Mesothelial cell of epicardium (in vitro differentiated cells): ENCODE results near the gene CDH4. TPM values are rescaled to one million over a fixed set of nuclear protein-coding genes. Genes with fewer than 3 reads are reported as not detected.

Source experiments
- DNase-seq, 2 experiments: peaks; one replicate each; pipeline ENCODE4 v3.0.0; 2021; ENCODE audit warnings: low spot score in 2 of 2; ENCODE audit not compliant: unreplicated experiment in 2 of 2
- H3K27ac Mint-ChIP-seq: 2 replicates; pipeline ENCODE4 v1.8.0; 2021; ENCODE audit warnings: mixed read lengths
- H3K27me3 Mint-ChIP-seq: 2 replicates; pipeline ENCODE4 v1.8.0; 2021; ENCODE audit warnings: low read depth, mixed read lengths
- H3K36me3 Mint-ChIP-seq: 2 replicates; pipeline ENCODE4 v1.8.0; 2021; ENCODE audit warnings: mixed read lengths
- H3K4me1 Mint-ChIP-seq: 2 replicates; pipeline ENCODE4 v1.8.0; 2021; ENCODE audit warnings: mixed read lengths
- H3K4me3 Mint-ChIP-seq: 2 replicates; pipeline ENCODE4 v1.8.0; 2021; ENCODE audit warnings: mild to moderate bottlenecking, moderate library complexity, mixed read lengths
- H3K9me3 Mint-ChIP-seq: 2 replicates; pipeline ENCODE4 v1.8.0; 2021; ENCODE audit warnings: mixed read lengths
- CTCF ChIP-seq: fragments of 200-600 bp; sonication (generic); IDR thresholded peaks from one replicate; pipeline ENCODE4 v1.5.0; 2021; ENCODE audit warnings: antibody characterized with exemption; ENCODE audit not compliant: unreplicated experiment
- total RNA-seq: library from RNA; stranded (reverse); gene quantifications from 3 replicates; pipeline ENCODE4 v1.2.1, GENCODE V29; 2021

The CDH4 gene
- total RNA-seq, 1 donor from 2014 or later, result 1.1 TPM

- Mint-ChIP-seq H3K36me3 (no peaks in the 10 kb centered on the region), H3K4me1 (no peaks in the 10 kb centered on the region), H3K27ac (no peak overlapping the region), H3K4me3 (no peak overlapping the region), H3K9me3 (peaks cover 7% of the 10 kb centered on the region), H3K27me3 (peaks cover 4% of the 10 kb centered on the region)
- no peak for DNase-seq
- TF ChIP-seq CTCF, result no peak
Measured at GRCh38 chr20:61407561-61407960, 155.5 kb downstream of the CDH4 start.

GRCh38 chr20:61408951-61409740 lies 157.1 kb downstream of the CDH4 start:
- Mint-ChIP-seq H3K36me3 (no peaks in the 10 kb centered on the region), H3K9me3 (peaks cover 12% of the 10 kb centered on the region), H3K4me3 (no peak overlapping the region), H3K27ac (no peak overlapping the region), H3K27me3 (peaks cover 4% of the 10 kb centered on the region), H3K4me1 (no peaks in the 10 kb centered on the region)
- DNase-seq, result no peak
- TF ChIP-seq CTCF, result no peak

GRCh38 chr20:61411743-61412142 lies 159.7 kb downstream of the CDH4 start:
- Mint-ChIP-seq H3K36me3 (no peaks in the 10 kb centered on the region), H3K27me3 (peaks cover 4% of the 10 kb centered on the region), H3K4me3 (no peak overlapping the region), H3K27ac (no peak overlapping the region), H3K9me3 (peaks cover 12% of the 10 kb centered on the region), H3K4me1 (no peaks in the 10 kb centered on the region)
- DNase-seq, result no peak
- TF ChIP-seq CTCF, result no peak

- Mint-ChIP-seq H3K4me3 (no peak overlapping the region), H3K27ac (no peak overlapping the region), H3K36me3 (no peaks in the 10 kb centered on the region), H3K9me3 (peaks cover 5% of the 10 kb centered on the region), H3K4me1 (no peaks in the 10 kb centered on the region), H3K27me3 (no peaks in the 10 kb centered on the region)
- no peak for TF ChIP-seq CTCF
- no peak for DNase-seq
Measured at GRCh38 chr20:61413752-61414151, 161.7 kb downstream of the CDH4 start.

GRCh38 chr20:61414455-61414991 lies 162.5 kb downstream of the CDH4 start:
- no peak for TF ChIP-seq CTCF
- Mint-ChIP-seq H3K27me3 (no peaks in the 10 kb centered on the region), H3K9me3 (peaks cover 5% of the 10 kb centered on the region), H3K4me1 (no peaks in the 10 kb centered on the region), H3K36me3 (no peaks in the 10 kb centered on the region), H3K27ac (no peak overlapping the region), H3K4me3 (no peak overlapping the region)
- no peak for DNase-seq
